ENCODE data around the gene MPP2.
"Not testable (repeated sequence)": the region's sequence is repeated elsewhere in the genome, so short reads cannot be mapped to it uniquely, and the experiment has no call there.

MPP2 gene

DNA sequence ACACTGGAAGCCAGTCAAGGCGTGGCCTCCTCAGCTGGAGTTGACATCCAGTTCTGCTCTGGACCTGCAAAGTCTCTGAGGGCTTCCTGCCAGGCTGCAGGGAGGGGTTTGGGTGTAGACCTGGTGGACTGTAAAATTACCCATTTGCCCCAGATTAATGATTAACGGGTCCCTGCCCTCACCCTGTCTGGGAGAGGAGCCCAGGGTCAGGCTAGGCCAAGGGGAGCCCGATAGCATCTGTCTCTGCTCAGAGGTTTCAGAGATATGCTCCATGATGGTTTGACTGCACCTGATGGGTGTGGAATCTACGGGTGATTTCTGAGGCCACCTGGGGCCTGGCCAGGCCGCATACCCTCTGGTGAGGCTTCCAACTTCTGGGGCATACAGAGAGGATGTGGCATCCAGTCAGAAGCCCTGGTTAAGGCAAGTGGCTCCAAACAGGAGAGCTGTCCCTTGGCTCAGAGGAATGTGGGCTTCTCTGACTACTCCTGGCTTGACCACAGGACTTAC is 23.8 kb upstream of the MPP2 start:
- DNase-seq (ENCODE audit: low read depth in 4 of 4, low spot score in 1 of 4): no peak

DNA sequence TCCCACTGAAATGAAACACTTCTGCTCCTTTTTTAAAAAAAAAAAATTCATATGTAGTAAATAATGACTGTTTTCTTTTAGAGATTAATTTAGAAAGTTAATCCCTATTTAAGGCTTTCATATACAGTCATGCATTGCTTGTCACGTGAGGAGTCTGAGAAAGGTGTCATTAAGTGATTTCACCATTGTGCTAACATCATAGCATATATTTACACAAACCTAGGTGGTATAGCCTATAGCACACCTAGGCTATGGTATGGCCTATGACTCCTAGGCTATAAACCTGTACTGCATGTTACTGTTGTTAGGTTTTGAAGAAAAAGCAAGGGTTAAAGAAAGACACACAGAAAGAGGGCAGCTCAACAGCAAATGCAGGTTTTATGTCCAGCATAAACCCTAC is 21.3 kb upstream of the MPP2 start:
- no peak for DNase-seq (ENCODE audit: low read depth in 4 of 4, low spot score in 1 of 4)

GRCh38 chr17:43927929-43928328 is 20.6 kb upstream of the MPP2 start:
- not testable (repeated sequence) for DNase-seq (ENCODE audit: low read depth in 4 of 4, low spot score in 1 of 4)

DNA sequence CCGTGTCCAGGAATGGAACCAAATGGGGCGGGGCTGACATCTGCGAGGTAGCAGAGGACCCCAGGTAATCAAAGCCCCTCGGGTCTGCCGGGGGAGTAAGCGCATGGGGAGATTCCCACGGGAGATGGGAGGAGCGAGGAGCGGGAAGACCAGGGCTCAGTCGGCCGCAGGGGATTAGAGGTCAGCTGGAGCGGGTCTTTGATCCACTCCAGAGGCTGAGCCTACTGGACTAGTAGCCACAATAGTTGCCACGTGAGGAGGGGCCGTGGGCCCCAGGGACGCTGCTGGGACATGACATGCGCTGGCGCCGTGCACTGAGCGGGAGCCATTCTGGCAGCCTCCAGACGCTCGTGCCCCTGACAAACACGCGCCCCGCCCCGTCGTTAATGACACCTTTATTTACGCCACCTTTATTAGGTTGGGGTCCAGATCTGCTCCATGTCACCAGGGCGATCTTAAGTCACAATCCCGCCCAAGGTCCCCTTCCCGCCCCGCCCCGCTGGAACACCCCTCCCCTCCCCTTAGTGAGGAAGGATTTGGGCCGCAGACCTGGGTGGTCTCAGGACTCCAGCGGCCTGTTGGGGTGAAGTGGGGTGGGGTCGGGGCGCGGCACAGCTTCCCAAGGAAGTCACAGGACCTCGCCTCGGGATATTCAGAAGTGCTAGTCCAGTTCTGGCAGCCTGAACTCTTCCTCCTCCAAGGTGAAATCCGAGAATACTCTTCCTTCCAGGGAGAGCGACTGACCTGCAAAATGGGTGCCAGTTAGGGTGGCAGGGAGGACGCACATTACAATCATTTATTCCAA is 19.9 kb upstream of the MPP2 start:
- peak in 1 of 4 experiments; percentile 14 for DNase-seq (ENCODE audit: low read depth in 4 of 4, low spot score in 1 of 4)

DNA sequence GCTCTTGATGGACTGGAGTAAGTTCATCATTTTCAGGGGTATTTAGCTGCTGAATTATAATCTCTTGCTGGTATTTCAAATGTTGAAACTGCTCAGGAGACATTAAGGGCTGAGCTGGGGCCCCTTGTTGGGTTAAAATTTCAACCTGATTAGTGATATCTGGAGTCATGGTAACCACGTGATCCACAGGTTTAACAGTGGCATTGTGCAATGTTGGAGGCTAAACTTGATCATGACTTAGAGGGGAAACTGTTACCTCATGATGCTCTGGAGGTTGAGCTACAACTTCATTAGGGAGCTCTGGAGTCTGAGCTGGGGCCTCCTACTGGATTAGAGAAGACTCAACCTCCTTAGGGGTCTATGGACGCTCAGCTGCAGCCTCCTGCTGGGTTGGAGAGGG is 17.2 kb upstream of the MPP2 start:
- DNase-seq (ENCODE audit: low read depth in 4 of 4, low spot score in 1 of 4): no peak

GRCh38 chr17:43920500-43921095 is 13.3 kb upstream of the MPP2 start:
- no peak for DNase-seq (ENCODE audit: low read depth in 4 of 4, low spot score in 1 of 4)

- DNase-seq (ENCODE audit: low read depth in 4 of 4, low spot score in 1 of 4): no peak
Observed at GRCh38 chr17:43918026-43918389, 10.7 kb upstream of the MPP2 start.

DNA sequence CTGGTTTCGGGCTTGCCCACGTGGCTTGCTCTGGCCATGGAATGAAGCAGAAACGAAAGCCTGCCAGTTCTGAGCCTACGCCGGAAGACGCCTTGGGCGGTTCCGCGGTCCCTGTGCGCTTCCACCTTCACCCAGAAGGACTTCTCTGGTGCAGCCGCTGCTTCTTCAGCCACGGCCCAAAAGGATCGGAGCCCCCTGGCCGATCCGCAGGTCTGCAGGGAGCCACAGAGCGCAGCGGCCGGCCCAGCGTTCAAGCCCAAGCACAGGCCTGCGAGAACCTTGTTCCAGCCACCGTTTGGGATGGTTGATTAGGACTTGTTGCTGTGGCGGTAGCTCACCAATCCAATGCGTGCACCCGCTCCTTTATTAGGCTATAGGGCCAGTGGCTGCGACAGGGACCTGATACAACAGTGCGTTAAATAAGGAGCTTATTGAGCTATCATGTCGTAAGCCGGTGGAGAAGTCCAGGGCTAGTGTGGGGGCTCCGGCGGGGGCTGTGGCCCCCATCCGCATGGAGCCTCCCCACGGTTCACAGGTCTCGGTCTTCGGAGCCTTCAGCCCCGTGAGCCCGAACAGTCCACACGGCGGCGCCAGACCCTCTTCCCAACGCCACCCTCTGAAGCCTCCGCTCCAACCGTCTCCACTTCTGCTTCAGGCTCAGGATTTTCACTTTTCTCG is 10.2 kb upstream of the MPP2 start:
- DNase-seq (ENCODE audit: low read depth in 4 of 4, low spot score in 1 of 4): peak in 2 of 4 experiments; percentile 30 to 38

DNA sequence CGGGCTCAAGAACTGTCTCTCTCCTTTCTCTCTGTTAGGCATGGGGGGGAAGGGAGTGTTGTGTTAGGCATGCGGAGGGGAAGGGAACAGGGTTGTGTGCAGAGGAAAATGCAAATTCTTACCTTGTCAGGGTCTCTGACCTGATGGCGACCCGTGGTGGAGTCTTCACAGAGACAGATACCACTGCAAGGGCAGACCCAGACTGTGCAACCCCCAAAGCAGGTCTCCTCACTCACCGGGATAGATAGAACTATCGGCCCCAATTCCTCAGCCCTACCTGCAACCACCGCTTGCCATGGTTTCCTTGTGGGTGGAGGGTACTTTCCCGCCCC is 9.6 kb upstream of the MPP2 start:
- DNase-seq (ENCODE audit: low read depth in 4 of 4, low spot score in 1 of 4): no peak

GRCh38 chr17:43916385-43916784 is 9.0 kb upstream of the MPP2 start:
- DNase-seq (ENCODE audit: low read depth in 4 of 4, low spot score in 1 of 4): no peak

GRCh38 chr17:43915559-43915958 is 8.2 kb upstream of the MPP2 start:
- no peak for DNase-seq (ENCODE audit: low read depth in 4 of 4, low spot score in 1 of 4)

- no peak for DNase-seq (ENCODE audit: low read depth in 4 of 4, low spot score in 1 of 4)
Observed at GRCh38 chr17:43914451-43914850, 7.1 kb upstream of the MPP2 start.

GRCh38 chr17:43913584-43913983 is 6.2 kb upstream of the MPP2 start:
- no peak for DNase-seq (ENCODE audit: low read depth in 4 of 4, low spot score in 1 of 4)

GRCh38 chr17:43912635-43913304 is 5.4 kb upstream of the MPP2 start:
- no peak for DNase-seq (ENCODE audit: low read depth in 4 of 4, low spot score in 1 of 4)

- DNase-seq (ENCODE audit: low read depth in 4 of 4, low spot score in 1 of 4): no peak
Observed at GRCh38 chr17:43911904-43912303, 4.6 kb upstream of the MPP2 start.

- DNase-seq (ENCODE audit: low read depth in 4 of 4, low spot score in 1 of 4): no peak
Observed at GRCh38 chr17:43909537-43910231, 2.3 kb upstream of the MPP2 start.

DNA sequence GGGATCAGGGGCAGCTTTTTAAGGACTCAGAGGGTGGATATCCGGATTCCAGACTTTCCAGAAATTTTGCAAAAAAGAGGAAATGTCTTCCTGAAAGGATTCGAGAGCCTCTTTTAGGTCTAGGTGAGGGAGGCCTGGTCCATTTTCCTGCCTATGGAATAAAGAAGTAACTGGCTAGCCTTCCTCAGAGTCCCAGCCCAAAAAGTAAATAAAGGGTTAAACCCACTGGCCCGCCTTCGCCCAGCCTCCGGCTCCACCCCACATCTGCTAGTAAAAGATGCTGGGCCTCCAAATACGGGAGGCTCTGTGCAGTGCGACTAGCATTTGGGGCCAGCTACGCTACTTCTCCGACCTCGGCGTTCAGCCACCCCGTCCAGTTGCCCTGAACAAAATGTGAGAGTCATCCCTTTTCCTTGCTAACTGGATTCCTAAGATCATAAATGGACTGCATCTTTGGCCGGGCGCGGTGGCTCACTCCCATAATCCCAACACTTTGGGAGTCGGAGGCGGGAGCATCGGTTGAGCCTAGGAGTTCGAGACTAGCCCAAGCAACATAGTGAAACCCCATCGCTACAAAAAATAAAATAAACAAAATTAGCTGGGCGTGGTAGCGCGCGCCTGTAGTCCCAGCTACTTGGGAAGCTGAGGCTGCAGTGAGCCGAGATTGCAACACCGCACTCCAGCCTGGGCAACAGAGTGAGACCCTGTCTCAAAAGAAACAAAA is 824 bp upstream of the MPP2 start:
- DNase-seq (ENCODE audit: low read depth in 4 of 4, low spot score in 1 of 4): peak in 2 of 4 experiments; percentile 43 to 45

- DNase-seq (ENCODE audit: low read depth in 4 of 4, low spot score in 1 of 4): no peak
Observed at GRCh38 chr17:43906951-43907424, 348 bp downstream of the MPP2 start.

DNA sequence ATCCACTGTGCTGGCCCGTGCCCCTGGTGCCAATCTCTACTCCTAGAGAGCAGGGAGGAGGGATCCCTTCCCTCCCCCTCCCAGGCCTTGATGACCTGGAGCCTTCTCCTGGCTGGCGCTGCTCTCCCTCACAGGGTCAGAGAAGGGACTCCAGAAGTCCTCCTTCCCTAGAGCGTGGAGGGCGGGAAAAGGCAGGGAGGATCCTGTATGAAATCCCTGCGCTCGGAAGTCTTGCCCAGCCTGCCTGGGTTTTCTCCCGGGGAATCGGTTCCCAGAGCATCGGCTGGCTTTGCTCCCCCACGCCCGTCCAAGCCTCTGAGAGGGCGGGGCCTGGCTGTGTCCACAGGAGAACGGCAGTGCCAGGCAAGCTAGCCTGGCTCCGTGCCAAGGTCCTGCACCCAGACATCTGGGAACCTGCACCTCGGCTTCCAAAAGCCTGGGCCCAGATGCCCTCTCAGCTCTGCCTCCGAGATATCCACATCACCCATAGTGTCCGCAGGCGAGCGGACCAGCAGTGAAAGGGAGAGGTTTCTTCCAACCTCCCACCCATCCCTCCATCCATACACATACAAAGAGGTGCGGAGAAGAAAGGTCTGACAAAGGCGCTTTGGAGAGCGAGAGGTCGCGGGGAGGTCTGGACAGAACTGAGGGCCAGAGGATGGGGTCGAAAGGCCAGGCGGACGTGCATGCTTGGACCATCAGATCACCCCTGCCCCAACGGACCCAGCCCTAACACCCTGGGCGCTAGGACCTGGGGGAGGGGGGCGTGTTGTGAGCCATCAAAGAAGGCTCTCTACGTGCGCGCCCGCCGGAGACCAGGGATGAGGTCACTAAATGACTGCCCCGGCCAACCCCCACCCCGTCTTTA is 1.1 kb downstream of the MPP2 start:
- DNase-seq (ENCODE audit: low read depth in 4 of 4, low spot score in 1 of 4): no peak
